HCT116 (cell line): ENCODE data around the gene G6PC3.

ENCODE experiments used
- CTCF ChIP-seq, 3 experiments: fragments of 200-600 bp in 1 of 3; sonication (generic) in 1 of 3; IDR thresholded peaks in 2 of 3; conservative IDR thresholded peaks in 1 of 3; 2 replicates each; pipeline ENCODE4 v1.5.1; 2012 to 2017; ENCODE audit warnings: low read depth in 2 of 3, low read length in 2 of 3, antibody characterized with exemption in 1 of 3, borderline replicate concordance in 1 of 3, control low read depth in 1 of 3, mild to moderate bottlenecking in 1 of 3, mixed read lengths in 1 of 3, mixed run types in 1 of 3, moderate library complexity in 1 of 3; ENCODE audit not compliant: insufficient read depth in 1 of 3
- EZH2 ChIP-seq: fragments of 200-600 bp; sonication (generic); IDR thresholded peaks from 2 replicates; pipeline ENCODE4 v1.6.1; 2017; ENCODE audit warnings: antibody characterized with exemption, mixed run types
- POLR2AphosphoS5 ChIP-seq: IDR thresholded peaks from 2 replicates; pipeline ENCODE4 v1.6.1; 2011; ENCODE audit warnings: mild to moderate bottlenecking, low read depth, low read length, moderate library complexity
- TCF7L2 ChIP-seq: IDR thresholded peaks from 2 replicates; pipeline ENCODE4 v1.7.0; 2011; ENCODE audit warnings: borderline replicate concordance, inconsistent platforms; ENCODE audit not compliant: insufficient read depth, insufficient read length; ENCODE audit errors: extremely low read depth

- TF ChIP-seq POLR2AphosphoS5 (no peak), TCF7L2 (no peak), CTCF (IDR thresholded peaks at IDR 0.05 in 2 of 3, conservative IDR thresholded peaks at IDR 0.05 in 1 of 3; ENCODE audit: borderline replicate concordance in 1 of 3, insufficient read depth in 1 of 3, low read depth in 2 of 3, low read length in 2 of 3) (no peak), EZH2 (no peak)
Measured at GRCh38 chr17:44095388-44095646, 24.8 kb downstream of the G6PC3 start.
